Placental pericyte (primary cell): ENCODE measurements around the gene PTPRM. TPM values are rescaled to one million over a fixed set of nuclear protein-coding genes. Genes with fewer than 3 reads are reported as not detected.

ENCODE experiments used
- small RNA-seq: library from RNA; depleted of rRNA; stranded (forward); fragments of <200 nt; gene quantifications from one replicate; pipeline ENCODE3, GENCODE V24; 2012; ENCODE audit warnings: low replicate concordance
- total RNA-seq: library from RNA; depleted of rRNA; stranded (reverse); fragments of >200 nt; gene quantifications from 2 replicates; pipeline ENCODE4 v1.2.3, GENCODE V29; 2012

PTPRM gene
- total RNA-seq = 42.2 and 65.9 TPM in 2 replicates

GRCh38 chr18:7566567-7567473 lies at the start of gene PTPRM:
Gene PTPRM (plus strand): TSS chr18:7567316. CDS start chr18:7567819, 503 bp downstream.

Small RNAs within 50 kb of the gene (small RNA-seq; reads per million reads assigned to genes)
- gene AP001094.1 (not detected), gene RF00012 (not detected)
